ENCODE data around the gene SLC24A5. TPM values are rescaled to one million over a fixed set of nuclear protein-coding genes. Genes with fewer than 3 reads are reported as not detected.

SLC24A5 gene
- total RNA-seq = under 0.01 TPM in 1 of 2 replicates, not detected in the other

DNA sequence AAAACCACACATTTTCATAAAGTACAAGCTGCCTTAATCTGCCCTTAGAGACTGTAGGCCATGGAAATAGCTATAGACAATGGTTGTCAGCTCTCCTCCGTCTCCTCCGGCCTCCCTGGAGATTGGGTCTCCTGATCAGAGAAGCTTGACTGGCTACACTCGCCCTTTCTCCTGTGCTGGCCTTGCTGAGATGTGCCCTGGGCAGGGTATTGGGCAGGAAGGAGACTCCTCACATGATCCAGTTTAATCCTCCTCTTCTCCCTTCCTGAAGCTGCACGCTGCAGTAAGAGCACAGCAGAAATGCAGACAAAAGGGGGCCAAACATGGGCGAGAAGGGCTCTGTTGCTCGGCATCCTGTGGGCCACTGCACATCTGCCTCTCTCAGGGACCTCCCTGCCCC, at the start of gene SLC24A5:
Gene SLC24A5 (plus strand): TSS at position 246 of the 400 bp plus-strand sequence. CDS start 55 bp downstream, at position 301.
- no peak for DNase-seq (ENCODE audit: low read depth in 2 of 2)

GRCh38 chr15:48072941-48073340, 47.8 kb upstream of the SLC24A5 start:
- DNase-seq (ENCODE audit: low read depth in 2 of 2) = no peak

DNA sequence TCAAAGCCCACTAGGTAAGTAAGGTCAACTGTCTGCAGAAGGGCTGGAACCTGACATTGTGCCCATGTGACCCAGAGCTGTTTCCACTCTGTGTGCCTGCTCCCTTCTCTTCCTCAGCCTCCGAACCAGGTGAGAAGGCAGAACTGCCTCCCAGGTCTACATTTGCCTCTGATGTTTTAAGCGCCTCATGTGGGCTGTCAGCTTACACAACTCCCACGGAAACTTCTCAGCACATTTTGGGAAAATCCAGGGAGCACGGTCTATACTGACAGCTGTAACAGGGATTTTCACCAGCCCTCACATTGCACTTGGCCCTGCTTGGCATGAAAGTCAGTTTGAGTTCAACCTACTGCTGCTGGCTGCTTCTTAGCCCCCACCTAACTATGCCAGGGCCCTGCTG, 46.9 kb upstream of the SLC24A5 start:
- DNase-seq (ENCODE audit: low read depth in 2 of 2) = no peak

DNA sequence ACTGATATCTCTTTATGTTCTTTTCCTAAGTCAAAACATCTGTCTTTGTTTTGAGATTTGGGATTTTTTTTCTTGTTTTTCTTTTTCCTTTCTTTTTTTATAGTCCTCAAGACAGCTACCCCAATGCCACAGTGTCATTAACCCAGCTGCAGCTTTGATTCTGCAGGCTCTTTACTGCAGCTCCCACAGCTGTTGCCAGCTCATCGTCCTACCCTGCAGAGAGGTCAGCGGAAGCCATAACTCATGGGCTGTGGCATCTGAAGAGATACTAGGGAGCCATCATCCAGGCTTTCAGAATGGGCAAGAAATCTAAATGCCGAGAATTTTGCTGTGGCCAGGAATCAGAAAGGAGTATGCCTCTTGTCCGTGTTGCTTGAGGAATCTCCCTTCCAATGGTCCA, 44.3 kb upstream of the SLC24A5 start:
- DNase-seq (ENCODE audit: low read depth in 2 of 2) = no peak

DNA sequence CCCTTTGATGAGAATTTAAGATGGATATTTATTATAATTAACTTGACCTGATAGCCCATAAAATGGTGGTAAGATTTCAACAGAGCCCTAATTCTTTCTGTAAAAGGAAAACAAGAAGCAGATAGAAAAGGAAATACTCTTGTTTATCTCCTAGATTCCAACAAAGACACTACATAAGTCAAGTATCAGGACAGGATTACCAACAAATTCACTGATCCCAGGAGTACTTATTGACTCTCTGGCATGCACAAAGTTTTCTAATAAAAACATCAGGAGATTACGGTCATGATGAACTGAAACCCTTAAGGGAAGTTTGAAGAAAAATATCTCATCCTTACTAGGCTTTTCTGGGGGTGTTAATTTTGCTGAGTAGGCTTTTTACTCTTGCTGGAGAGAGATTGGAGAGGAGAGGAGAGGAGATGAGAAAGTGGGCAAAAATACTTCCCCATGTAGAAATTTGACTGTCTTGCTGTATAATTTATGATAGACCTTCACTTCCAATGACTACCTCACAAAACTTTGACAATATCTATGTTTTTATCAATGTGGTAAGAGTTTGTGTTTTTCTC, 43.1 kb upstream of the SLC24A5 start:
- no peak for DNase-seq (ENCODE audit: low read depth in 2 of 2)

- DNase-seq (ENCODE audit: low read depth in 2 of 2) = peak; percentile 20 to 41
These were observed 35.8 kb upstream of the SLC24A5 start for GRCh38 chr15:48084759-48085590.

GRCh38 chr15:48085591-48085930, 35.2 kb upstream of the SLC24A5 start:
- DNase-seq (ENCODE audit: low read depth in 2 of 2) = no peak

DNA sequence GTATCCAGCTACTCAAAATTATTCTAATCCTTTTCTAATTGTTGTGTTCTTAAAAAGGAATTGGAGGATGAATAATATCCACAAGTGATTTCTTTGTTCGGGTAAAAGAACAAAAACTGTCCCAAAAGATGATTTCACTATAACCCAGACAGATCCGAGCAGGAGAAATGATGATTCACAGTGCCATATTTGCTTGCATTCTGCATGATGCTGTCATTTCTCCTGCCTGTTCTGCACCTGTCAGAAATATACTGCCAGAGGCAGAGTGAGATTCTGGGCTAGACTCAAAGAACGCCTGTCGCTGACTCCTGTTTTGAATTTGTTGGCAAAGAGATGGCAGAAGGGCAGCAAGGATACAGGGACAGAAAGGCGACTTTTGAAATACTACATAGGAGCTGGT, 34.7 kb upstream of the SLC24A5 start:
- no peak for DNase-seq (ENCODE audit: low read depth in 2 of 2)

DNA sequence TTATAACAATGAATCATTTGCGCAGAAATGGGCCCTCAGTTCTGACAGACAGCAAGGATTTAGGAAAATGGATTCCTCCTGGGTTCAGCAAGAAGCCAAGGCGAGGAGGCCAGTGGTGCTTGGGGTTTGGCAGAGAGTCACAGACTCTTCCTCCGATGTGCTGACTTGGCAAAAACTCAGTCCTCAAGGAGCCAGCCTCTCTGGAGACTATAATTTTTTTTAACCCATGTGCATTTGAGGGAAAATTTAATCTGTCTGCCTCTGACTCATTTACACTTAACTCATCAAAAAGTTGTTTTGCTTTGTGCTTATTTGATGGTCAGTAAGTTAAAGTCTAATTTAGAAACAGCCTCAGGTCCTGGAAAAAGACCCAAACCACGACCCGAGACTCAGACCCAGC, 34.2 kb upstream of the SLC24A5 start:
- DNase-seq (ENCODE audit: low read depth in 2 of 2) = no peak

- no peak for DNase-seq (ENCODE audit: low read depth in 2 of 2)
These were observed 32.9 kb upstream of the SLC24A5 start for GRCh38 chr15:48087844-48088243.

DNA sequence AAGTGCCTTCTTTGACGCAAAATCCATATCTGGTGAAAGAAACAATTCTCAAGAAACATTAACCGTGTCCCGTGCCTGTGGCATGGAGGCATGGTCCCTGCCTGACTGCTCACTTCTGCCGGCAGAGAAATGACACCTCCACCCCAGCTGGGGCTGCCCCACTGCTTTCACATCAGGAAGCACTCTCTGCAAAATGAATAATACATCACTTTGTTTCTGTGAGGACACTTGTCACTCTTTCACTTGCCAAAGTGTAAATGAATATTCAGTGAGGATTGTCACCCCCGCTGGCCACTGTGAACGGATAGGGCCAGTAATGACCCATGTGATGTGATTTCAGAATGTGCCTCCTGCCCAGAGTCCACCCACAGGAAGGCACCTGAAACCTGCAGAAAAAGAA, 31.1 kb upstream of the SLC24A5 start:
- DNase-seq (ENCODE audit: low read depth in 2 of 2) = no peak

- DNase-seq (ENCODE audit: low read depth in 2 of 2) = no peak
These were observed 30.7 kb upstream of the SLC24A5 start for GRCh38 chr15:48090115-48090514.

DNA sequence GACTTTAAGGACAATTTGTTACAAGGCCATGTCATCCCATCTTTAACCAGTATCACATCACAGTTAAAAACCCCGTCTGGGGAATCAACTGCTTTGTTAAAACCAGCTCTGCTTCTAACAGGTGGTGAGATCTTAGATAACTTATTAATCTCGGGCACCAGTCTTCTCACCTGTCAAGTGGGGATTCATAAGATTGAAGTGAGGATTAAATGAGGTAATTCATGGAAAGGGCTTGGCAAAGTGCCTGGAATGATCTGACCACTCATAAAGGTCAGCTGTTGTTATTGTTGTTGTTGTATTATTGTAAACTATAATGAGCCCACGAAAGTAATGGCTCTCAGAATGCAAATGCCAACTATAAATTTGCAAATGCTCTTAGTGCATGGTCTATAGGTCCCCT, 30.1 kb upstream of the SLC24A5 start:
- no peak for DNase-seq (ENCODE audit: low read depth in 2 of 2)

GRCh38 chr15:48091522-48091921, 29.3 kb upstream of the SLC24A5 start:
- no peak for DNase-seq (ENCODE audit: low read depth in 2 of 2)

GRCh38 chr15:48096355-48096786, 24.4 kb upstream of the SLC24A5 start:
- DNase-seq (ENCODE audit: low read depth in 2 of 2) = no peak

- DNase-seq (ENCODE audit: low read depth in 2 of 2) = peak in 1 of 2 donors; percentile 16
These were observed 24.0 kb upstream of the SLC24A5 start for GRCh38 chr15:48096813-48097212.

GRCh38 chr15:48097264-48097663, 23.5 kb upstream of the SLC24A5 start:
- DNase-seq (ENCODE audit: low read depth in 2 of 2) = no peak

DNA sequence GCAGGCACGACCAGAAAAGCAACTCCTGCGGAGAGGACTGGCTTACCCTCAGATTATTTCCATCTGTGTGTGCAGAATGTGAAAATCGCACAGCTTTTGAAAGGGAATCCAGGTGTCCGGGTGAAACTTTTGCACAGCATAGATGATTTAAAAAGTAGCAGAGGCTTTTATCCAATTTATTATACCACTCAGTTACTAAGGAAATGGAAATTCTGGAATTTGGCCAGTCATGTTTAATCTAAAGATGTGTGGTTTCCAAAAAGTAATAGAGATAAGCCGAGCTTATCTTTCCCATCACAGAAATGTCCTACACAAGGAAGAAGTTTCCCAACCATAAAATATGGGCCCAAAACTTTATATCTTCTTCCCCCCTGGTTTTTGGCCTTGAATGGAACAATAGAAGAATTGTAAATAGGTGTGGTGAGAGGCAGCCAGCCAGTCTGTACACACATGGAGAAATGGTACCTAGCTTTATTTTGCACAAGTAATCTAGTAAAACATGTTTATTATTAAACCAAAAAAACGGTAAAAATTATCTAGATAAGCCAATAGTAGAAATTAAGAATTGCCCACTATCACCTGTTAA, 19.3 kb upstream of the SLC24A5 start:
- DNase-seq (ENCODE audit: low read depth in 2 of 2) = no peak

GRCh38 chr15:48102167-48102566, 18.6 kb upstream of the SLC24A5 start:
- no peak for DNase-seq (ENCODE audit: low read depth in 2 of 2)

GRCh38 chr15:48103647-48104046, 17.1 kb upstream of the SLC24A5 start:
- DNase-seq (ENCODE audit: low read depth in 2 of 2) = no peak

- DNase-seq (ENCODE audit: low read depth in 2 of 2) = no peak
These were observed 14.9 kb upstream of the SLC24A5 start for GRCh38 chr15:48105936-48106335.

DNA sequence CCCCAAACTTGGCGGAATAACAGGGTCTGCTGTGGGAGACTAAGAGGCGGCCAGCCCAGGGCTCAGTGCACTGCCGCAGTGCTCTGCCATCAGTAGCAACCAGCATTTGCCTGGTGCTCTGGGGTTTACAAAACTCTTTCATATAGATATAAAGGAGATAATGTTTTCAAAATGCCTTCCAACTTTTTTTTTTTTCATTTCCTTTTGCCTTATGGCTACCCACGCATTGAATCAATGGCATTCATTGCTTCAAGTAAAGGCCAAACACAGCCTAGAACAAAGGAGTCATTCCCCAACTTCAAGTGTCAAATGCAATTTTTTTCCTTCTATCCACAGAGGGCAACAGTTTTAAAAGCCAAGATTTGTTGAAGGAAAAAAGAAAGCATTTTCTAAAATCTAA, 11.6 kb upstream of the SLC24A5 start:
- DNase-seq (ENCODE audit: low read depth in 2 of 2) = no peak

Data from lung microvascular endothelial cell (primary cell).